H1 (cell line): Measurements from ENCODE around the gene ZNF506. TPM values are rescaled to one million over a fixed set of nuclear protein-coding genes. Genes with fewer than 3 reads are reported as not detected.
"Not testable (repeated sequence)": the region's sequence is repeated elsewhere in the genome, so short reads cannot be mapped to it uniquely, and the experiment has no call there.

Experiments
- CTCF ChIA-PET: fragments of 300-600 bp; sonication (Branson Sonifier 250); formaldehyde crosslinking; loops from one replicate; lab custom pipeline; 2021; ENCODE audit not compliant: partially characterized antibody; lab: Charles Lee
- POLR2A ChIA-PET: fragments of 300-600 bp; sonication (Branson Sonifier 250); formaldehyde crosslinking; loops from one replicate; lab custom pipeline; 2021; ENCODE audit warnings: inconsistent platforms; ENCODE audit not compliant: partially characterized antibody; lab: Charles Lee
- DNase-seq, 2 experiments: peaks; one replicate each; pipeline versions ENCODE4 v3.0.0 to v3.0.0-alpha.2; 2010 to 2022; ENCODE audit warnings: low spot score in 2 of 2, low read depth in 1 of 2, mixed read lengths in 1 of 2
- FAIRE-seq: peaks from 2 replicates; lab custom pipeline; 2011; peaks lifted over from hg19 to GRCh38; lab: Jason Lieb, UNC
- H2AFZ ChIP-seq: 2 replicates; pipeline ENCODE4 v1.8.1; 2012; ENCODE audit warnings: low read length, inconsistent platforms
- H2AK5ac ChIP-seq: 2 replicates; pipeline ENCODE4 v1.6.1; 2013; ENCODE audit warnings: low read depth, low read length
- H2BK120ac ChIP-seq: replicated peaks from 2 replicates; pipeline ENCODE3; 2013; ENCODE audit warnings: low read depth, low read length, inconsistent platforms
- H2BK12ac ChIP-seq: 2 replicates; pipeline ENCODE4 v1.6.1; 2013; ENCODE audit warnings: low read depth, low read length
- H2BK15ac ChIP-seq: 2 replicates; pipeline ENCODE4 v1.6.1; 2013; ENCODE audit warnings: low read length
- H2BK20ac ChIP-seq: 2 replicates; pipeline ENCODE4 v1.6.1; 2013; ENCODE audit warnings: low read length
- H2BK5ac ChIP-seq: 2 replicates; pipeline ENCODE4 v1.6.1; 2013; ENCODE audit warnings: low read depth, low read length
- H3K14ac ChIP-seq: 2 replicates; pipeline ENCODE4 v1.6.1; 2013; ENCODE audit warnings: inconsistent platforms; ENCODE audit not compliant: insufficient read length
- H3K18ac ChIP-seq: 2 replicates; pipeline ENCODE4 v1.6.1; 2013; ENCODE audit warnings: low read length; ENCODE audit errors: extremely low read depth
- H3K23ac ChIP-seq: 2 replicates; pipeline ENCODE4 v1.6.1; 2013; ENCODE audit warnings: inconsistent platforms; ENCODE audit not compliant: insufficient read length
- H3K23me2 ChIP-seq: 2 replicates; pipeline ENCODE4 v1.6.1; 2013; ENCODE audit warnings: low read depth, low read length
- H3K27ac ChIP-seq: 2 replicates; pipeline ENCODE4 v1.6.1; 2011; ENCODE audit warnings: low read depth, low read length, inconsistent platforms
- H3K27me3 ChIP-seq, 4 experiments: replicated peaks in 1 of 4; 1 replicate in 1 of 4; 2 replicates in 3 of 4; pipeline versions ENCODE4 v1.6.1 to v1.8.1; 2011 to 2013; ENCODE audit warnings: low read length in 3 of 4, mild to moderate bottlenecking in 3 of 4, inconsistent platforms in 2 of 4, mixed read lengths in 2 of 4, moderate library complexity in 1 of 4; ENCODE audit not compliant: control insufficient read depth in 3 of 4, insufficient read depth in 3 of 4; ENCODE audit errors: extremely low read depth in 1 of 4
- H3K36me3 ChIP-seq, 4 experiments: 2 replicates each; pipeline versions ENCODE4 v1.6.1 to v1.8.1; 2011 to 2013; ENCODE audit warnings: mild to moderate bottlenecking in 4 of 4, low read length in 3 of 4, moderate library complexity in 2 of 4, control low read depth in 1 of 4, inconsistent platforms in 1 of 4; ENCODE audit not compliant: insufficient read depth in 4 of 4, control insufficient read depth in 2 of 4
- H3K4ac ChIP-seq: replicated peaks from 2 replicates; pipeline ENCODE3; 2013; ENCODE audit warnings: low read length, low read depth, mixed read lengths, inconsistent platforms; ENCODE audit not compliant: insufficient read length
- H3K4me1 ChIP-seq, 4 experiments: replicated peaks in 1 of 4; 1 replicate in 1 of 4; 2 replicates in 3 of 4; pipeline versions ENCODE4 v1.6.1 to v1.8.1; 2011 to 2013; ENCODE audit warnings: low read length in 3 of 4, inconsistent platforms in 2 of 4, mixed read lengths in 1 of 4; ENCODE audit not compliant: insufficient read depth in 4 of 4, control insufficient read depth in 3 of 4
- H3K4me2 ChIP-seq, 2 experiments: 2 replicates each; pipeline versions ENCODE4 v1.6.1 to v1.8.1; 2011 to 2013; ENCODE audit warnings: low read depth in 2 of 2, low read length in 2 of 2, control low read depth in 1 of 2, inconsistent platforms in 1 of 2, mild to moderate bottlenecking in 1 of 2; ENCODE audit not compliant: insufficient read depth in 1 of 2
- H3K4me3 ChIP-seq, 4 experiments: fragments of 200-600, 300-600 bp in 1 of 4; sonication (generic), shearing (Covaris generic), sonication (Bioruptor Twin) in 1 of 4; 2 replicates each; pipeline versions ENCODE4 v1.5.1 to v1.8.1; 2011 to 2016; ENCODE audit warnings: low read length in 4 of 4, low read depth in 3 of 4, control low read depth in 2 of 4, inconsistent platforms in 2 of 4, mild to moderate bottlenecking in 2 of 4, mixed read lengths in 1 of 4, moderate library complexity in 1 of 4; ENCODE audit not compliant: insufficient read depth in 2 of 4; ENCODE audit errors: extremely low read depth in 1 of 4
- H3K56ac ChIP-seq: replicated peaks from 2 replicates; pipeline ENCODE3; 2013; ENCODE audit warnings: low read depth, mild to moderate bottlenecking, mixed read lengths, low read length, inconsistent platforms; ENCODE audit not compliant: insufficient read length
- H3K79me1 ChIP-seq: 2 replicates; pipeline ENCODE4 v1.6.1; 2013; ENCODE audit warnings: low read depth, low read length, control low read depth
- H3K79me2 ChIP-seq, 2 experiments: 2 replicates each; pipeline versions ENCODE4 v1.6.1 to v1.8.1; 2012 to 2013; ENCODE audit warnings: low read length in 2 of 2, mild to moderate bottlenecking in 2 of 2, inconsistent platforms in 1 of 2; ENCODE audit not compliant: insufficient read depth in 2 of 2, control insufficient read depth in 1 of 2
- H3K9ac ChIP-seq, 4 experiments: replicated peaks in 1 of 4; 1 replicate in 1 of 4; 2 replicates in 3 of 4; pipeline versions ENCODE4 v1.6.1 to v1.8.1; 2011 to 2013; ENCODE audit warnings: low read depth in 3 of 4, low read length in 3 of 4, control low read depth in 2 of 4, mild to moderate bottlenecking in 2 of 4, moderate library complexity in 2 of 4, inconsistent platforms in 1 of 4; ENCODE audit errors: extremely low read depth in 1 of 4
- H3K9me3 ChIP-seq, 2 experiments: 2 replicates each; pipeline versions ENCODE4 v1.6.1 to v1.8.1; 2012 to 2013; ENCODE audit warnings: mild to moderate bottlenecking in 2 of 2, moderate library complexity in 2 of 2, control low read depth in 1 of 2, inconsistent platforms in 1 of 2, low read depth in 1 of 2, low read length in 1 of 2, mixed read lengths in 1 of 2; ENCODE audit not compliant: insufficient read depth in 2 of 2
- H4K20me1 ChIP-seq, 2 experiments: replicated peaks in 1 of 2; 2 replicates each; pipeline versions ENCODE3 to v1.8.1; 2011 to 2013; ENCODE audit warnings: inconsistent platforms in 2 of 2, low read length in 2 of 2, mild to moderate bottlenecking in 1 of 2; ENCODE audit not compliant: insufficient read depth in 2 of 2, control insufficient read depth in 1 of 2
- H4K5ac ChIP-seq: 2 replicates; pipeline ENCODE4 v1.6.1; 2013; ENCODE audit warnings: low read length, low read depth, mixed read lengths, inconsistent platforms; ENCODE audit not compliant: insufficient read length
- H4K8ac ChIP-seq: 2 replicates; pipeline ENCODE4 v1.8.0; 2013; ENCODE audit warnings: mild to moderate bottlenecking, moderate library complexity, low read length, inconsistent platforms; ENCODE audit not compliant: insufficient read depth; ENCODE audit errors: extremely low read depth
- H4K91ac ChIP-seq: replicated peaks from 2 replicates; pipeline ENCODE3; 2013; ENCODE audit warnings: low read length, mixed read lengths, inconsistent platforms; ENCODE audit not compliant: insufficient read length
- WGBS, 2 experiments: shearing (Covaris generic) in 1 of 2; methylation state at CpG; one replicate each; pipeline versions ENCODE4 v1.1.6 to v1.1.7; 2013 to 2015; ENCODE audit warnings: low lambda C conversion rate in 2 of 2, mixed read lengths in 2 of 2, inconsistent platforms in 1 of 2, low coverage in 1 of 2, missing lambda C conversion rate in 1 of 2; ENCODE audit not compliant: insufficient replicate concordance in 2 of 2, insufficient coverage in 1 of 2, insufficient read length in 1 of 2; ENCODE audit errors: extremely low coverage in 1 of 2, missing lambda C conversion rate in 1 of 2; 5-methylcytosine and 5-hydroxymethylcytosine counted together
- polyA plus RNA-seq, 7 experiments: library from polyadenylated mRNA; depleted of rRNA in 3 of 7; stranded (reverse) in 5 of 7; unstranded in 2 of 7; fragments of >200 nt in 5 of 7; fragments of 200-250 nt in 2 of 7; gene quantifications; 1 replicate in 5 of 7; 2 replicates in 1 of 7; 4 replicates in 1 of 7; pipeline versions ENCODE4 v1.2.1 to v1.2.3, GENCODE V29; 2011 to 2013; ENCODE audit warnings: missing spikeins in 2 of 7, mixed read lengths in 2 of 7
- total RNA-seq: library from RNA; stranded (reverse); fragmentation: NEBNext Ultra II Directional; extraction: Animal tissue kit (Norgen Biotek cat#: 25700); gene quantifications from 2 replicates; pipeline ENCODE4 v1.2.1, GENCODE V29; 2021

Gene ZNF506
- total and polyA plus RNA-seq, 2 of the 8 experiments (the other 6 are each of a cell fraction or from before 2014, with no cell fraction given), result 4.5 to 8.3 TPM

- not testable (repeated sequence) for H2BK15ac ChIP-seq, H2BK20ac ChIP-seq, H4K20me1 ChIP-seq, DNase-seq, H3K9me3 ChIP-seq, H3K4me2 ChIP-seq, H4K91ac ChIP-seq, H3K9ac ChIP-seq, H3K79me1 ChIP-seq, H3K56ac ChIP-seq, FAIRE-seq, H2BK5ac ChIP-seq, H3K23me2 ChIP-seq, H4K8ac ChIP-seq, H3K36me3 ChIP-seq, H3K14ac ChIP-seq, H3K4ac ChIP-seq, H3K4me1 ChIP-seq, H4K5ac ChIP-seq, H3K18ac ChIP-seq, H2BK12ac ChIP-seq, H3K27me3 ChIP-seq, H3K23ac ChIP-seq, H3K4me3 ChIP-seq, H2AK5ac ChIP-seq, H2AFZ ChIP-seq, H2BK120ac ChIP-seq, H3K27ac ChIP-seq
- peaks cover 0 to 12% of the 10 kb centered on the region in 2 experiments; a peak in 2 of 4 replicates for H3K79me2 ChIP-seq
- POLR2A ChIA-PET, result interaction anchor here (0.5 to 1.6 kb wide), 3 partner anchors 67 to 175 kb away, joined by 3 to 4 read pairs (median 3); no protein-coding TSS in a partner anchor
- CTCF ChIA-PET, result interaction anchor here (1.4 to 1.5 kb wide), 2 partner anchors 10 to 15 kb away, joined by 3 read pairs; no protein-coding TSS in a partner anchor
- 92% methylated on average over 6 of the region's 6 CpGs; no CpG with 5 or more reads in 1 of the 2 experiments for WGBS, 2 experiments
Measured at GRCh38 chr19:19781791-19782190, 39.8 kb downstream of the ZNF506 start.
